Muscle of leg (tissue), 11 donors: ENCODE results near the gene CPT1B. TPM values are rescaled to one million over a fixed set of nuclear protein-coding genes. Genes with fewer than 3 reads are reported as not detected.
"Not testable (repeated sequence)": the region's sequence is repeated elsewhere in the genome, so short reads cannot be mapped to it uniquely, and the experiment has no call there.

Experiments used
- DNase-seq: peaks from one replicate; pipeline ENCODE4 v3.0.0; 2013
- H3K27ac ChIP-seq: one replicate; pipeline ENCODE4 v1.5.1; 2013; ENCODE audit warnings: mild to moderate bottlenecking, low read length, control low read depth
- H3K27me3 ChIP-seq: one replicate; pipeline ENCODE4 v1.6.1; 2013; ENCODE audit warnings: low read length; ENCODE audit not compliant: control insufficient read depth, insufficient read depth
- H3K36me3 ChIP-seq: one replicate; pipeline ENCODE4 v1.6.1; 2013; ENCODE audit warnings: low read length; ENCODE audit not compliant: control insufficient read depth, insufficient read depth
- H3K4me1 ChIP-seq: one replicate; pipeline ENCODE4 v1.6.1; 2013; ENCODE audit warnings: low read length; ENCODE audit not compliant: control insufficient read depth, insufficient read depth
- H3K4me3 ChIP-seq: one replicate; pipeline ENCODE4 v1.5.1; 2013; ENCODE audit warnings: low read length, control low read depth
- H3K9me3 ChIP-seq: replicated peaks from 2 replicates; pipeline ENCODE4 v1.6.1; 2013; ENCODE audit warnings: low read depth, low read length; ENCODE audit not compliant: control insufficient read depth
- WGBS: methylation state at CpG from one replicate; pipeline ENCODE4 v1.1.5; 2013; ENCODE audit warnings: missing lambda C conversion rate; ENCODE audit not compliant: insufficient coverage; 5-methylcytosine and 5-hydroxymethylcytosine counted together
- polyA plus RNA-seq, 8 donors: library from polyadenylated mRNA; unstranded; fragments of 120-200 nt; gene quantifications; one replicate each; pipeline versions ENCODE4 v1.2.1 to v1.2.3, GENCODE V29; 2013; ENCODE audit warnings: inconsistent platforms in 1 of 8, low replicate concordance in 1 of 8; ENCODE audit not compliant: insufficient read length in 8 of 8, insufficient read depth in 1 of 8
- total RNA-seq: library from RNA; stranded (reverse); fragments of 120-200 nt; gene quantifications from one replicate; pipeline ENCODE4 v1.2.4, GENCODE V29; 2013

Gene CPT1B
- total and polyA plus RNA-seq, 9 donors, result 24.5 to 66.6 (median 43.0) TPM

DNA sequence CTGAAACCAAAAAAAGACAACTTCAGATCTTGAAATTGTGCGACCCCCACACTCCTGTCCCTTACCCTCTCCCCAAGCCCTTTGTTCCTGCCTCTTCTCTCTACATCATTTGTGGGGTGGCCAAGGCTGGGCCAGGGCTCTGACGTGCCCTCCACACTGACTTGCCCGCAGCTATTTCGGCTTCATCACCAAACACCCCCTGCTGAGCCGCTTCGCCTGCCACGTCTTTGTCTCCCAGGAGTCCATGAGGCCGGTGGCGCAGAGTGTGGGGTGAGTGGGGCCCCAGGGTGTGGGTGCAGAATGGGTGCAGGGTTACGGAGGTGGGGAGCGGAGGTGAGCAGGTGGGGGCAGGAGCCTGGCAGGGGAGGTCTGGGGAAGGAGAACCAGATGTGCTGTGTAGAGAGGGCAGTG, 31.8 kb upstream of the CPT1B start:
- H3K9me3 ChIP-seq, result no peaks in the 10 kb centered on the region
- 82% methylated on average over 6 of the region's 11 CpGs for WGBS
- DNase-seq, result no peak
- no peaks in the 10 kb centered on the region for H3K4me1 ChIP-seq
- no peaks in the 10 kb centered on the region for H3K36me3 ChIP-seq
- peaks cover 55% of the 10 kb centered on the region for H3K27me3 ChIP-seq
- no peak overlapping the region for H3K4me3 ChIP-seq
- H3K27ac ChIP-seq, result no peak overlapping the region

GRCh38 chr22:50609599-50609998, 31.4 kb upstream of the CPT1B start:
- no peak overlapping the region for H3K4me3 ChIP-seq
- no peaks in the 10 kb centered on the region for H3K9me3 ChIP-seq
- H3K4me1 ChIP-seq, result no peaks in the 10 kb centered on the region
- no peak for DNase-seq
- 65% methylated on average over 11 of the region's 12 CpGs for WGBS
- peaks cover 59% of the 10 kb centered on the region for H3K27me3 ChIP-seq
- no peak overlapping the region for H3K27ac ChIP-seq
- no peaks in the 10 kb centered on the region for H3K36me3 ChIP-seq

- no peak for DNase-seq
- H3K27me3 ChIP-seq, result peaks cover 63% of the 10 kb centered on the region
- no peak overlapping the region for H3K4me3 ChIP-seq
- H3K4me1 ChIP-seq, result no peaks in the 10 kb centered on the region
- no peaks in the 10 kb centered on the region for H3K36me3 ChIP-seq
- no peaks in the 10 kb centered on the region for H3K9me3 ChIP-seq
- WGBS, result 91% methylated on average over 9 of the region's 10 CpGs
- no peak overlapping the region for H3K27ac ChIP-seq
These were observed 30.8 kb upstream of the CPT1B start for GRCh38 chr22:50608996-50609395.

DNA sequence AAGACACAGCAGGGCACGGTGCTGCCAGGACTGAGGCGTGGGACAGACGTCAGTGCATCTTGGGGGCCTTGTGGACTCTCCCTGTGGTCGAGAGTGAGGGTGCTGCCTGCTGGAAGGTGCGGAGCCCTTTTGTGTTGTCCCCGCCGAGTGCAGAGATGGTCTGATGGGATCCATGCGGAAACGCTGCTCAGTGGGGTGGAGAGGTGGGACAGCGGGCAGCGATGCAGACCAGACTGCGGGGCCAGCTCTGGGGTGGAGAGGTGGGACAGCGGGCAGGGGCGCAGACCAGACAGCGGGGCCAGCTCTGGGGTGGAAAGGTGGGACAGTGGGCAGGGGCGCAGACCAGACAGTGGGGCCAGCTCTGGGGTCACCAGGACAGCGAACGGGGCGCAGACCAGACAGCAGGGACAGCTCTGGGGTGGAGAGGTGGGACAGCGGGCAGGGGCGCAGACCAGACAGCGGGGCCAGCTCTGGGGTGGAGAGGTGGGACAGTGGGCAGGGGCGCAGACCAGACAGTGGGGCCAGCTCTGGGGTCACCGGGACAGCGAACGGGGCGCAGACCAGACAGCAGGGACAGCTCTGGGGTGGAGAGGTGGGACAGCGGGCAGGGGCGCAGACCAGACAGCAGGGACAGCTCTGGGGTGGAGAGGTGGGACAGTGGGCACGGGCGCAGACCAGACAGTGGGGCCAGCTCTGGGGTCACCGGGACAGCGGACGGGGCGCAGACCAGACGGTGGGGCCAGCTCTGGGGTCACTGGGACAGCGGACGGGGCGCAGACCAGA, 30.0 kb upstream of the CPT1B start:
- H3K4me1 ChIP-seq, H3K36me3 ChIP-seq, H3K4me3 ChIP-seq, H3K27ac ChIP-seq, DNase-seq, H3K9me3 ChIP-seq: not testable (repeated sequence)
- WGBS, result 81% methylated on average over 39 of the region's 39 CpGs
- peaks cover 66% of the 10 kb centered on the region for H3K27me3 ChIP-seq

DNA sequence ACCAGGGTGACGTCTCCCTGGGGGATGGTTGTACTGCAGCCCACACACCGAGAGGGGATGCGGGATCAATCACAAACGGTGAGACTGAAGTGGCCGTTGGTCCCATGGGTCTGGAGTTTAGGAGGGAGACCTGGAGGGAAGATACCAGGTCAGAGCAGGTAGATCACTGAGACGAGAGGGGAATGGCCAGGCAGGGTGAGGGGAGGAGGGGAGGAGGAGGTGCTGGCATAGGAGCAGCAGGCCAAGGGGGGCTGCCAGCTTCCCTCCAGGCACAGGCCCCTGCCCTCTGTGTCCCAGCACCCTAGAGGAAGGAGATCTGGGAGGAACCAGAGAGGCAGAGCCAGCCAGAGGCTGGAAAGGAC, 29.4 kb upstream of the CPT1B start:
- 53% methylated on average over 6 of the region's 6 CpGs for WGBS
- no peak for DNase-seq
- H3K27ac ChIP-seq, result no peak overlapping the region
- no peaks in the 10 kb centered on the region for H3K36me3 ChIP-seq
- H3K27me3 ChIP-seq, result peaks cover 70% of the 10 kb centered on the region
- H3K9me3 ChIP-seq, result no peaks in the 10 kb centered on the region
- H3K4me1 ChIP-seq, result no peaks in the 10 kb centered on the region
- no peak overlapping the region for H3K4me3 ChIP-seq

- H3K27ac ChIP-seq, result no peak overlapping the region
- no peaks in the 10 kb centered on the region for H3K4me1 ChIP-seq
- no peak overlapping the region for H3K4me3 ChIP-seq
- WGBS, result 69% methylated on average over 15 of the region's 18 CpGs
- H3K27me3 ChIP-seq, result peaks cover 70% of the 10 kb centered on the region
- H3K9me3 ChIP-seq, result no peaks in the 10 kb centered on the region
- no peaks in the 10 kb centered on the region for H3K36me3 ChIP-seq
- DNase-seq, result no peak
These were observed 28.9 kb upstream of the CPT1B start for GRCh38 chr22:50606946-50607658.

GRCh38 chr22:50606165-50606945, 28.1 kb upstream of the CPT1B start:
- H3K9me3 ChIP-seq, result no peaks in the 10 kb centered on the region
- H3K4me3 ChIP-seq, result no peak overlapping the region
- H3K27ac ChIP-seq, result no peak overlapping the region
- H3K27me3 ChIP-seq, result peaks cover 77% of the 10 kb centered on the region
- no peaks in the 10 kb centered on the region for H3K36me3 ChIP-seq
- DNase-seq, result no peak
- H3K4me1 ChIP-seq, result no peaks in the 10 kb centered on the region
- WGBS, result 75% methylated on average over 14 of the region's 19 CpGs

- no peaks in the 10 kb centered on the region for H3K36me3 ChIP-seq
- WGBS, result 81% methylated on average over 18 of the region's 20 CpGs
- H3K4me1 ChIP-seq, result no peaks in the 10 kb centered on the region
- no peak for DNase-seq
- peaks cover 79% of the 10 kb centered on the region for H3K27me3 ChIP-seq
- no peak overlapping the region for H3K4me3 ChIP-seq
- H3K27ac ChIP-seq, result no peak overlapping the region
- H3K9me3 ChIP-seq, result no peaks in the 10 kb centered on the region
These were observed 27.4 kb upstream of the CPT1B start for GRCh38 chr22:50605613-50606074.

DNA sequence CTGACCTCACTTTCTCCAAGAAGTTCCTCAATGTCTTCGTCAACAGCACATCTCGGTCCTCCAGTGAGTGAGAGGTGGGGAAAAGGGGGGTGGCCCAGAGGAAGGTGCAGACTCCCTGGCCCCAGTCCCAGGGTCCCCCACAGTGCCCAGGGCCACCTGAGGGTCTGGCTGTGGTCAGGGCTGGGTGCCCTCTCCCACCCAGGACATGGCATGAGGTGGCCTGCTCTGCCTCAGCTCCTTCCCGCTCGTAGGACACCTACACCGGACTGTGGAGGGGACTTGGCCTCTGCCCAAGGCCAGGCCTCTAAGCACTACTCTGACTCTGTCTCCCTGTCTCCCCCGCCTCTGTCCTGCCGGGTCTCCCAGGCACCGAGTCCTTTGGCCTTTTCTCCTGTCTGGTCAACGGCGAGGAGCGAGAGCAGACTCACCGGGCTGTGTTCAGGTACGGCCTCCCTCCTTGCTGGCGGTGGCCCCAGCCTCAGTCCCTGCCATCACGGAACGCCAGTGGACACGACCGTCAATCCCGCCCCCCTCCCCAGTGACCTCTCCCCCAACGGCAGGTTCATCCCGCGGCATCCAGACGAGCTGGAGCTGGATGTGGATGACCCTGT, 26.9 kb upstream of the CPT1B start:
- Histone ChIP-seq H3K27me3 (peaks cover 73% of the 10 kb centered on the region), H3K4me1 (no peaks in the 10 kb centered on the region), H3K27ac (no peak overlapping the region), H3K9me3 (no peaks in the 10 kb centered on the region), H3K4me3 (no peak overlapping the region), H3K36me3 (no peaks in the 10 kb centered on the region)
- DNase-seq, result no peak
- WGBS, result 75% methylated on average over 12 of the region's 23 CpGs
